Ovary (tissue), 9 donors: ENCODE data around the gene RDH12. TPM values are rescaled to one million over a fixed set of nuclear protein-coding genes. Genes with fewer than 3 reads are reported as not detected.

Source experiments
- DNase-seq, 5 donors: peaks; one replicate each; pipeline ENCODE4 v3.0.0-alpha.2; 2019 to 2020
- H3K27ac ChIP-seq, 2 donors: fragments of 200-600 bp; one replicate each; pipeline versions ENCODE4 v1.5.1 to v1.8.0; 2019 to 2022
- H3K27me3 ChIP-seq: fragments of 200-600 bp; one replicate; pipeline ENCODE4 v1.8.0; 2022
- H3K36me3 ChIP-seq: fragments of 200-600 bp; sonication (generic); one replicate; pipeline ENCODE4 v1.5.1; 2019
- H3K4me1 ChIP-seq: one replicate; pipeline ENCODE4 v1.8.1; 2013; ENCODE audit warnings: mild to moderate bottlenecking, moderate library complexity; ENCODE audit not compliant: insufficient read depth
- H3K4me3 ChIP-seq: fragments of 200-600 bp; sonication (generic); one replicate; pipeline ENCODE4 v1.5.1; 2017
- H3K9me3 ChIP-seq, 2 donors: fragments of 200-600 bp in 1 of 2; sonication (generic) in 1 of 2; one replicate each; pipeline versions ENCODE4 v1.5.1 to v1.8.1; 2013 to 2019; ENCODE audit warnings: mild to moderate bottlenecking in 1 of 2, moderate library complexity in 1 of 2
- EP300 ChIP-seq: sonication (generic); formaldehyde crosslinking; IDR thresholded peaks from one replicate; pipeline ENCODE4 v1.6.1; 2017; ENCODE audit warnings: antibody characterized with exemption
- POLR2A ChIP-seq: fragments of 450-650 bp; IDR thresholded peaks from one replicate; pipeline ENCODE4 v1.6.1; 2017; ENCODE audit warnings: antibody characterized with exemption, mild to moderate bottlenecking, moderate library complexity
- WGBS, 3 donors: extraction: QIAGEN DNeasy Blood & Tissue Kit in 1 of 3; methylation state at CpG; one replicate each; pipeline versions ENCODE4 v1.1.5 to v1.1.7; 2013 to 2017; 5-methylcytosine and 5-hydroxymethylcytosine counted together
- intact Hi-C, 4 donors: fragments of 100-400 bp; cut with DNase I; formaldehyde crosslinking; loops; one replicate each; pipeline versions ENCODE4 v1.11.0 to v1.15.1; 2022 to 2023
- polyA plus RNA-seq, 2 donors: library from polyadenylated mRNA; stranded (reverse); fragments of 200-250 nt in 1 of 2; fragments of 350-450 nt in 1 of 2; fragmentation: Illumina TruSeq in 1 of 2; extraction: RNeasy Lipid Tissue Mini Kit (QIAGEN cat#74804) in 1 of 2; gene quantifications; one replicate each; pipeline ENCODE4 v1.2.3, GENCODE V29; 2013 to 2014
- total RNA-seq, 7 donors: library from RNA; depleted of rRNA in 2 of 7; stranded (reverse); fragments of >200 nt in 2 of 7; fragmentation: NEBNext Ultra II Directional in 3 of 7; extraction: Animal tissue kit (Norgen Biotek cat#: 25700) in 3 of 7; gene quantifications; one replicate each; pipeline versions ENCODE4 v1.1.0 to v1.2.4, GENCODE V29; 2016 to 2023
- TF ChIP-seq, protein P1 (sequence below), 3 donors: fragments of 450-650 bp in 2 of 3; fragments of 200-600 bp in 1 of 3; IDR thresholded peaks; one replicate each; pipeline versions ENCODE4 v1.5.1 to v1.8.0; 2016 to 2022; ENCODE audit warnings: antibody characterized with exemption in 3 of 3, mild to moderate bottlenecking in 1 of 3
- donor health status: DM: no; HTN: no; CAD: no; lungs with moderate emphysema.
- donor health status: DM: no; HTN: no; CAD: no.
- donor health status: Bipolar disorder and iron deficiency.
- donor health status: DM: yes; HTN: yes; CAD: no.
- donor health status: DM: no; HTN: no; CAD: no.
- donor health status: DM: yes; HTN: yes; CAD: no.

RDH12 gene
- total and polyA plus RNA-seq, 9 donors, result 0.10 to 0.30 TPM; not detected in 7

GRCh38 chr14:67725171-67725570 lies 23.5 kb downstream of the RDH12 start:
- TF ChIP-seq EP300, result no peak
- TF ChIP-seq, protein P1, sequence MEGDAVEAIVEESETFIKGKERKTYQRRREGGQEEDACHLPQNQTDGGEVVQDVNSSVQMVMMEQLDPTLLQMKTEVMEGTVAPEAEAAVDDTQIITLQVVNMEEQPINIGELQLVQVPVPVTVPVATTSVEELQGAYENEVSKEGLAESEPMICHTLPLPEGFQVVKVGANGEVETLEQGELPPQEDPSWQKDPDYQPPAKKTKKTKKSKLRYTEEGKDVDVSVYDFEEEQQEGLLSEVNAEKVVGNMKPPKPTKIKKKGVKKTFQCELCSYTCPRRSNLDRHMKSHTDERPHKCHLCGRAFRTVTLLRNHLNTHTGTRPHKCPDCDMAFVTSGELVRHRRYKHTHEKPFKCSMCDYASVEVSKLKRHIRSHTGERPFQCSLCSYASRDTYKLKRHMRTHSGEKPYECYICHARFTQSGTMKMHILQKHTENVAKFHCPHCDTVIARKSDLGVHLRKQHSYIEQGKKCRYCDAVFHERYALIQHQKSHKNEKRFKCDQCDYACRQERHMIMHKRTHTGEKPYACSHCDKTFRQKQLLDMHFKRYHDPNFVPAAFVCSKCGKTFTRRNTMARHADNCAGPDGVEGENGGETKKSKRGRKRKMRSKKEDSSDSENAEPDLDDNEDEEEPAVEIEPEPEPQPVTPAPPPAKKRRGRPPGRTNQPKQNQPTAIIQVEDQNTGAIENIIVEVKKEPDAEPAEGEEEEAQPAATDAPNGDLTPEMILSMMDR (IDR thresholded peaks at IDR 0.05), result no peak
- no peak for TF ChIP-seq POLR2A
- no peaks in the 10 kb centered on the region for H3K9me3 ChIP-seq
- peaks cover 5% of the 10 kb centered on the region for H3K4me1 ChIP-seq
- DNase-seq, result no peak
- no peaks in the 10 kb centered on the region for H3K36me3 ChIP-seq
- no peaks in the 10 kb centered on the region for H3K27me3 ChIP-seq
- 86 to 90% (median 89%) methylated on average over 5 of the region's 5 CpGs for WGBS, 3 donors
- H3K4me3 ChIP-seq, result no peak overlapping the region
- intact Hi-C loops, result no loop called here
- H3K27ac ChIP-seq, result no peak overlapping the region

DNA sequence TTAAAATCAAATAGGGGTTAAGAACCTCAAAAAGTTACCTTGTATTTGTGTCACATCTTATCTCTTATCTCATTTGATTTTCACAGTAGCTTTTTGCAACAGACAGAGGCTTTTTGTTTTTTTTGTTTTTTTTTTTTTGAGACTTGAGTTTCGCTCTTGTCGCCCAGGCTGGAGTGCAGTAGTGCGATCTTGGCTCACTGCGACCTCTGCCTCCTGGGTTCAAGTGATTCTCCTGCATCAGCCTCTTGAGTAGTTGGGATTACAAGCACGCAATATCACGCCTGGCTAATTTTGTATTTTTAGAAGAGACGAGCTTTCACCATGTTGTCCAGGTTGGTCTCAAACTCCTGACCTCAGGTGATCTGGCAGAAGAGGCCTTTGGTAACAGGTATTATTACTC lies 25.7 kb downstream of the RDH12 start:
- WGBS, 3 donors, result 95 to 97% (median 96%) methylated on average over 7 of the region's 7 CpGs
- no peak for TF ChIP-seq POLR2A
- TF ChIP-seq, protein P1 (IDR thresholded peaks at IDR 0.05), result no peak
- no peak for TF ChIP-seq EP300
- no peak for DNase-seq

GRCh38 chr14:67728258-67728657 lies 26.6 kb downstream of the RDH12 start:
- TF ChIP-seq EP300, result no peak
- TF ChIP-seq, protein P1 (IDR thresholded peaks at IDR 0.05), result no peak
- no peak for TF ChIP-seq POLR2A
- peaks cover 2% of the 10 kb centered on the region for H3K4me1 ChIP-seq
- intact Hi-C loops, result no loop called here
- no peak for DNase-seq
- H3K36me3 ChIP-seq, result no peaks in the 10 kb centered on the region
- no peaks in the 10 kb centered on the region for H3K27me3 ChIP-seq
- no peak overlapping the region for H3K4me3 ChIP-seq
- H3K27ac ChIP-seq, result no peak overlapping the region
- H3K9me3 ChIP-seq, result no peaks in the 10 kb centered on the region

More for the DNA sequence above, 25.7 kb downstream of the RDH12 start:
- Histone ChIP-seq H3K36me3 (no peaks in the 10 kb centered on the region), H3K27ac (no peak overlapping the region), H3K4me3 (no peak overlapping the region), H3K9me3 (no peaks in the 10 kb centered on the region), H3K4me1 (peaks cover 4% of the 10 kb centered on the region), H3K27me3 (no peaks in the 10 kb centered on the region)
- intact Hi-C loops, result no loop called here

GRCh38 chr14:67729072-67729885 lies 27.6 kb downstream of the RDH12 start:
- no peak overlapping the region for H3K27ac ChIP-seq
- no peaks in the 10 kb centered on the region for H3K36me3 ChIP-seq
- intact Hi-C loops, result no loop called here
- H3K27me3 ChIP-seq, result no peaks in the 10 kb centered on the region
- H3K4me1 ChIP-seq, result peaks cover 2% of the 10 kb centered on the region
- TF ChIP-seq POLR2A (no peak), EP300 (no peak)
- TF ChIP-seq, protein P1 (IDR thresholded peaks at IDR 0.05), result no peak
- H3K9me3 ChIP-seq, result no peaks in the 10 kb centered on the region
- no peak for DNase-seq
- WGBS, 3 donors, result 38 to 44% (median 38%) methylated on average over 21 of the region's 21 CpGs
- H3K4me3 ChIP-seq, result no peak overlapping the region
